CD4-positive, alpha-beta T cell (primary cell): Measurements from ENCODE around the gene GALNT18. TPM values are rescaled to one million over a fixed set of nuclear protein-coding genes. Genes with fewer than 3 reads are reported as not detected.

Experiments used
- ATAC-seq: fragments of 200-7000 bp; cut with Tn5 transposase; one replicate; pipeline ENCODE4 v1.10.0; 2022; ENCODE audit warnings: mild to moderate bottlenecking; ENCODE audit not compliant: poor library complexity
- CTCF ChIA-PET: fragments of 350-600 bp; sonication (Branson Sonifier 250); formaldehyde crosslinking; loops from one replicate; lab custom pipeline; 2021; ENCODE audit warnings: antibody characterized with exemption, inconsistent platforms; lab: Charles Lee
- POLR2A ChIA-PET: fragments of 350-600 bp; sonication (Branson Sonifier 250); formaldehyde crosslinking; loops from one replicate; lab custom pipeline; 2021; ENCODE audit warnings: antibody characterized with exemption, inconsistent platforms; lab: Charles Lee
- DNase-seq, 14 experiments: peaks; one replicate each; pipeline ENCODE4 v3.0.0-alpha.2; 2013 to 2020; ENCODE audit warnings: mixed read lengths in 2 of 14
- H3K27ac ChIP-seq, 2 donors: one replicate each; pipeline versions ENCODE4 v1.5.1 to v1.7.0; 2013; ENCODE audit warnings: low read length in 2 of 2, low read depth in 1 of 2, mild to moderate bottlenecking in 1 of 2
- H3K27me3 ChIP-seq, 2 experiments: 1 replicate in 1 of 2; 2 replicates in 1 of 2; pipeline versions ENCODE4 v1.6.1 to v1.7.0; 2013; ENCODE audit warnings: low read length in 2 of 2, control low read depth in 1 of 2, mild to moderate bottlenecking in 1 of 2, moderate library complexity in 1 of 2; ENCODE audit not compliant: insufficient read depth in 2 of 2, control insufficient read depth in 1 of 2
- H3K36me3 ChIP-seq: one replicate; pipeline ENCODE4 v1.6.1; 2013; ENCODE audit warnings: low read length, control low read depth; ENCODE audit not compliant: insufficient read depth
- H3K4me1 ChIP-seq: one replicate; pipeline ENCODE4 v1.6.1; 2013; ENCODE audit warnings: low read length, control low read depth; ENCODE audit not compliant: insufficient read depth
- H3K4me3 ChIP-seq: one replicate; pipeline ENCODE4 v1.5.1; 2013; ENCODE audit warnings: mild to moderate bottlenecking, low read length, moderate library complexity
- H3K9me3 ChIP-seq, 2 experiments: 1 replicate in 1 of 2; 2 replicates in 1 of 2; pipeline versions ENCODE4 v1.6.1 to v1.7.0; 2013; ENCODE audit warnings: low read length in 2 of 2, mild to moderate bottlenecking in 2 of 2, control low read depth in 1 of 2, moderate library complexity in 1 of 2; ENCODE audit not compliant: control insufficient read depth in 1 of 2, insufficient read depth in 1 of 2
- H3K27ac Mint-ChIP-seq: one replicate; pipeline ENCODE4 v1.8.0; 2020; ENCODE audit warnings: mixed read lengths
- H3K27me3 Mint-ChIP-seq: one replicate; pipeline ENCODE4 v1.8.0; 2021; ENCODE audit warnings: mixed read lengths
- H3K36me3 Mint-ChIP-seq: one replicate; pipeline ENCODE4 v1.8.0; 2021; ENCODE audit warnings: low read depth, mixed read lengths
- H3K4me1 Mint-ChIP-seq: one replicate; pipeline ENCODE4 v1.8.0; 2021; ENCODE audit warnings: low read depth, mixed read lengths
- H3K4me3 Mint-ChIP-seq: one replicate; pipeline ENCODE4 v1.8.0; 2020; ENCODE audit warnings: mild to moderate bottlenecking, mixed read lengths
- H3K9me3 Mint-ChIP-seq: one replicate; pipeline ENCODE4 v1.8.0; 2020; ENCODE audit warnings: mixed read lengths
- CTCF ChIP-seq: fragments of 200-600 bp; IDR thresholded peaks from one replicate; pipeline ENCODE4 v1.8.0; 2022; ENCODE audit warnings: antibody characterized with exemption, mild to moderate bottlenecking
- intact Hi-C, 2 experiments: fragments of 100-400 bp; cut with DNase I in 1 of 2; cut with micrococcal nuclease in 1 of 2; formaldehyde crosslinking; loops; one replicate each; pipeline versions ENCODE4 v1.15.1 to v1.9.0; 2023 to 2025; cut with DNase I, micrococcal nuclease
- total RNA-seq, 174 experiments: library from RNA in 2 of 174; stranded (reverse) in 2 of 174; gene quantifications; one replicate each; pipeline ENCODE4 v1.2.3 and lab custom pipeline; 2021 to 2026

GALNT18 gene
- total RNA-seq, 2 experiments from 2014 or later: 0.08 TPM; not detected in 1

DNA sequence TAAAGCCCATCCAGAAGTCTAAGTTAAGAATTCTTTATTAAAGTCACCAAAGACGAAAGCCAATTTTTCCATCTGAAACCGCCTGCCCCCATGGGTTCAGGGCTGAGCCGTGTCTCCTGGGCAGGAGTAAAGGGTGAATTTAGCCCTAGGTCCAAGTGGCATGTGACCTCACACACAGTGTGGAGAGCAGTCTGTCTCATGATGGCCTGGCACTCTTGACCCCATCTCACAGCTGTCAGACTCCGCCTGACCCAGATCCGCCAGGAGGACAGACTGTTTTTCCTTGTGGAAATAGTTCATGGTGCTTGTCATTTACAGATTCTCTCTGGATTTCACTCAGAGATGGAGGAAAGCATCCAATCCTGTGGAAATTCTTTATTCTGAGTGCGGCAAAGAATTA is 109.7 kb downstream of the GALNT18 start:
- H3K36me3 ChIP-seq: no peaks in the 10 kb centered on the region
- ChIA-PET CTCF (no interaction called here), POLR2A (no interaction called here)
- no peak overlapping the region for H3K27ac ChIP-seq
- no peaks in the 10 kb centered on the region for H3K4me1 ChIP-seq
- no peaks in the 10 kb centered on the region for H3K4me1 Mint-ChIP-seq
- H3K27ac Mint-ChIP-seq: no peak overlapping the region
- H3K27me3 ChIP-seq: no peaks in the 10 kb centered on the region
- H3K9me3 Mint-ChIP-seq: no peaks in the 10 kb centered on the region
- H3K4me3 ChIP-seq: no peak overlapping the region
- intact Hi-C loops: no loop called here
- H3K36me3 Mint-ChIP-seq: no peaks in the 10 kb centered on the region
- H3K27me3 Mint-ChIP-seq: no peaks in the 10 kb centered on the region
- DNase-seq (no peak), ATAC-seq (no peak)
- H3K4me3 Mint-ChIP-seq: no peak overlapping the region
- H3K9me3 ChIP-seq: no peaks in the 10 kb centered on the region
- TF ChIP-seq CTCF: no peak

- Histone ChIP-seq H3K36me3 (no peaks in the 10 kb centered on the region), H3K27me3 (no peaks in the 10 kb centered on the region), H3K9me3 (no peaks in the 10 kb centered on the region), H3K4me1 (no peaks in the 10 kb centered on the region), H3K27ac (no peak overlapping the region), H3K4me3 (no peak overlapping the region)
- Mint-ChIP-seq H3K4me1 (no peaks in the 10 kb centered on the region), H3K27ac (no peak overlapping the region), H3K4me3 (no peak overlapping the region), H3K36me3 (no peaks in the 10 kb centered on the region), H3K9me3 (no peaks in the 10 kb centered on the region), H3K27me3 (no peaks in the 10 kb centered on the region)
- TF ChIP-seq CTCF: no peak
- CTCF ChIA-PET: no interaction called here
- POLR2A ChIA-PET: no interaction called here
- DNase-seq: no peak
- intact Hi-C loops: no loop called here
- ATAC-seq: no peak
These were observed 110.9 kb downstream of the GALNT18 start for GRCh38 chr11:11510939-11511338.

DNA sequence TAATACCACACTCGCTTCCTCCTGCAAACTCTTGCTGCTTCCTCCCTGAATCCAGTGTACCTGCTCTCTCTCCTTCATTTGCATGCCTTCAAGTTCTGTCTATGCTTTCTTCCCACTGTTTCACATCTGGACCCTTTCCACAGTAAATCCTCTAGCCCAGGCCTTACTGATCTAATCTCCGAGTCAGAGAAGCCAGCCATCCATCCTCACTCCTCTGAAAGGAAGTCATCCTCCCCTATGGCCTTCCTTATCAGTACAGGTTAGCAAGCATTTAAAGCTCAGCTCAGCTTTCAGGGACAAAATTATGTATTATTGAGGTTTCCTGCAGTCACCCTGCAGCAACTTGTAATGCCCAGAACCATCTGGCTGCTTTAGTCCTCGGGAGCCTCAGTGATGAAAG is 116.1 kb downstream of the GALNT18 start:
- DNase-seq (no peak), ATAC-seq (no peak)
- Histone ChIP-seq H3K9me3 (no peaks in the 10 kb centered on the region), H3K36me3 (no peaks in the 10 kb centered on the region), H3K27ac (no peak overlapping the region), H3K4me3 (no peak overlapping the region), H3K27me3 (no peaks in the 10 kb centered on the region), H3K4me1 (no peaks in the 10 kb centered on the region)
- intact Hi-C loops: no loop called here
- Mint-ChIP-seq H3K4me3 (no peak overlapping the region), H3K9me3 (no peaks in the 10 kb centered on the region), H3K27me3 (peaks cover 7% of the 10 kb centered on the region), H3K36me3 (no peaks in the 10 kb centered on the region), H3K27ac (no peak overlapping the region), H3K4me1 (no peaks in the 10 kb centered on the region)
- ChIA-PET POLR2A (no interaction called here), CTCF (no interaction called here)
- no peak for TF ChIP-seq CTCF
